Measurements from ENCODE around the gene SERPINB12.

Gene SERPINB12

GRCh38 chr18:63551769-63552168 is 9.6 kb downstream of the SERPINB12 start:
- DNase-seq (ENCODE audit: low spot score) = no peak

- DNase-seq (ENCODE audit: low spot score) = no peak
Measured at GRCh38 chr18:63552581-63552980, 10.4 kb downstream of the SERPINB12 start.

GRCh38 chr18:63553081-63553480 is 10.9 kb downstream of the SERPINB12 start:
- DNase-seq (ENCODE audit: low spot score) = peak; percentile 30

GRCh38 chr18:63559567-63560491 is 17.7 kb downstream of the SERPINB12 start:
- DNase-seq (ENCODE audit: low spot score) = no peak

GRCh38 chr18:63562284-63562683 is 20.1 kb downstream of the SERPINB12 start:
- no peak for DNase-seq (ENCODE audit: low spot score)

- no peak for DNase-seq (ENCODE audit: low spot score)
Measured at GRCh38 chr18:63564021-63564420, 21.9 kb downstream of the SERPINB12 start.

- no peak for DNase-seq (ENCODE audit: low spot score)
Measured at GRCh38 chr18:63564561-63564960, 22.4 kb downstream of the SERPINB12 start.

- DNase-seq (ENCODE audit: low spot score) = no peak
Measured at GRCh38 chr18:63567276-63567675, 25.1 kb downstream of the SERPINB12 start.

GRCh38 chr18:63567825-63568224 is 25.7 kb downstream of the SERPINB12 start:
- no peak for DNase-seq (ENCODE audit: low spot score)

GRCh38 chr18:63570721-63571120 is 28.6 kb downstream of the SERPINB12 start:
- DNase-seq (ENCODE audit: low spot score) = no peak

- no peak for DNase-seq (ENCODE audit: low spot score)
Measured at GRCh38 chr18:63575681-63576080, 33.5 kb downstream of the SERPINB12 start.

- peak; percentile 23 for DNase-seq (ENCODE audit: low spot score)
Measured at GRCh38 chr18:63578357-63578958, 36.3 kb downstream of the SERPINB12 start.

GRCh38 chr18:63579616-63580015 is 37.4 kb downstream of the SERPINB12 start:
- no peak for DNase-seq (ENCODE audit: low spot score)

- DNase-seq (ENCODE audit: low spot score) = no peak
Measured at GRCh38 chr18:63585988-63586387, 43.8 kb downstream of the SERPINB12 start.

- no peak for DNase-seq (ENCODE audit: low spot score)
Measured at GRCh38 chr18:63586431-63586830, 44.3 kb downstream of the SERPINB12 start.

- DNase-seq (ENCODE audit: low spot score) = no peak
Measured at GRCh38 chr18:63586966-63587365, 44.8 kb downstream of the SERPINB12 start, which contains the start of gene SERPINB13. Gene SERPINB13 (plus strand): TSS chr18:63587343. CDS start chr18:63588668, 1,325 bp downstream.

- no peak for DNase-seq (ENCODE audit: low spot score)
Measured at GRCh38 chr18:63588909-63589308, 46.7 kb downstream of the SERPINB12 start.

- DNase-seq (ENCODE audit: low spot score) = no peak
Measured at GRCh38 chr18:63590373-63590772, 48.2 kb downstream of the SERPINB12 start.

- no peak for DNase-seq (ENCODE audit: low spot score)
Measured at GRCh38 chr18:63590966-63591695, 49.0 kb downstream of the SERPINB12 start.

- no peak for DNase-seq (ENCODE audit: low spot score)
Measured at GRCh38 chr18:63591725-63592124, 49.6 kb downstream of the SERPINB12 start.

- no peak for DNase-seq (ENCODE audit: low spot score)
Measured at GRCh38 chr18:63592471-63592870, 50.3 kb downstream of the SERPINB12 start.

GRCh38 chr18:63596964-63597363 is 54.8 kb downstream of the SERPINB12 start:
- DNase-seq (ENCODE audit: low spot score) = no peak

- DNase-seq (ENCODE audit: low spot score) = no peak
Measured at GRCh38 chr18:63603355-63603754, 61.2 kb downstream of the SERPINB12 start.

Data from globus pallidus (tissue), 1 donor.